HepG2 (cell line): ENCODE data around the gene PVALB. TPM values are rescaled to one million over a fixed set of nuclear protein-coding genes. Genes with fewer than 3 reads are reported as not detected.

Experiments used
- ARID2 ChIP-seq: sonication (generic); formaldehyde crosslinking; IDR thresholded peaks from 2 replicates; pipeline ENCODE4 v1.8.1; 2022; ENCODE audit warnings: mild to moderate bottlenecking, missing genetic modification reagents, borderline replicate concordance
- DMAP1 ChIP-seq: IDR thresholded peaks from 2 replicates; pipeline ENCODE4 v1.6.1; 2016
- ETV5 ChIP-seq: IDR thresholded peaks from 2 replicates; pipeline ENCODE4 v1.6.1; 2018; ENCODE audit warnings: missing biosample characterization, missing genetic modification reagents, inconsistent platforms, borderline replicate concordance
- FOSL2 ChIP-seq: sonication (generic); formaldehyde crosslinking; IDR thresholded peaks from 2 replicates; pipeline ENCODE4 v1.4.0; 2020; ENCODE audit warnings: missing genetic modification reagents
- GABPB1 ChIP-seq: IDR thresholded peaks from 2 replicates; pipeline ENCODE4 v1.6.1; 2016; ENCODE audit warnings: mild to moderate bottlenecking, missing genetic modification reagents, moderate library complexity, missing compliant biosample characterization
- KDM2A ChIP-seq: sonication (generic); formaldehyde crosslinking; IDR thresholded peaks from 2 replicates; pipeline ENCODE4 v1.4.0; 2020; ENCODE audit warnings: low read depth, missing genetic modification reagents, borderline replicate concordance
- MTF1 ChIP-seq: sonication (generic); formaldehyde crosslinking; IDR thresholded peaks from 2 replicates; pipeline ENCODE4 v1.5.0; 2020; ENCODE audit warnings: missing genetic modification reagents
- NKX3-1 ChIP-seq: sonication (generic); formaldehyde crosslinking; IDR thresholded peaks from 2 replicates; pipeline ENCODE4 v1.5.0; 2020; ENCODE audit warnings: missing genetic modification reagents
- RFX3 ChIP-seq: IDR thresholded peaks from 2 replicates; pipeline ENCODE4 v1.6.1; 2016; ENCODE audit warnings: missing biosample characterization, missing genetic modification reagents
- SMC3 ChIP-seq: IDR thresholded peaks from 2 replicates; pipeline ENCODE4 v1.6.1; 2011; ENCODE audit warnings: low read length, improper control_type of control experiment
- TEAD3 ChIP-seq: optimal IDR thresholded peaks from 2 replicates; pipeline ENCODE3; 2016; ENCODE audit warnings: borderline replicate concordance
- TP53 ChIP-seq: sonication (generic); formaldehyde crosslinking; conservative IDR thresholded peaks from 2 replicates; pipeline ENCODE4 v1.4.0; 2020; ENCODE audit warnings: missing genetic modification reagents
- ZFP36 ChIP-seq: fragments of 150-350 bp; IDR thresholded peaks from 2 replicates; pipeline ENCODE4 v1.6.1; 2018; ENCODE audit warnings: borderline replicate concordance, low read length, low read depth; ENCODE audit not compliant: partially characterized antibody
- ZFX ChIP-seq: sonication (generic); formaldehyde crosslinking; IDR thresholded peaks from 2 replicates; pipeline ENCODE4 v1.4.0; 2020; ENCODE audit warnings: mild to moderate bottlenecking, low read depth, missing genetic modification reagents, moderate library complexity
- ZFY ChIP-seq: sonication (generic); formaldehyde crosslinking; IDR thresholded peaks from 2 replicates; pipeline ENCODE4 v1.4.0; 2020; ENCODE audit warnings: missing genetic modification reagents
- ZNF607 ChIP-seq: sonication (generic); formaldehyde crosslinking; IDR thresholded peaks from 2 replicates; pipeline ENCODE4 v1.5.1; 2020; ENCODE audit warnings: missing genetic modification reagents, mild to moderate bottlenecking, borderline replicate concordance
- ZNF614 ChIP-seq: IDR thresholded peaks from 2 replicates; pipeline ENCODE4 v1.6.1; 2018; ENCODE audit warnings: missing biosample characterization, missing genetic modification reagents, inconsistent platforms, borderline replicate concordance
- ZNF772 ChIP-seq: sonication (generic); formaldehyde crosslinking; IDR thresholded peaks from 2 replicates; pipeline ENCODE4 v1.5.0; 2020; ENCODE audit warnings: mild to moderate bottlenecking, missing genetic modification reagents
- polyA plus RNA-seq, 8 experiments: library from polyadenylated mRNA; depleted of rRNA in 3 of 8; stranded (reverse) in 7 of 8; unstranded in 1 of 8; fragments of >200 nt; fragmentation: Illumina TruSeq in 4 of 8; extraction: Trizol in 4 of 8; gene quantifications; 2 replicates each; pipeline versions ENCODE4 v1.2.1 to v1.2.3, GENCODE V29; 2011 to 2016; ENCODE audit warnings: low read depth in 4 of 8, missing spikeins in 1 of 8, mixed read lengths in 1 of 8; ENCODE audit not compliant: insufficient read depth in 1 of 8
- total RNA-seq, 5 experiments: library from RNA; depleted of rRNA; stranded (reverse); fragments of >200 nt; fragmentation: Illumina TruSeq; extraction: Trizol; gene quantifications; 2 replicates each; pipeline ENCODE4 v1.2.3, GENCODE V29; 2016; ENCODE audit warnings: low read depth in 1 of 5
- TF ChIP-seq, protein P1 (sequence below): sonication (generic); formaldehyde crosslinking; IDR thresholded peaks from 2 replicates; pipeline ENCODE4 v1.5.0; 2020; ENCODE audit warnings: mild to moderate bottlenecking, missing genetic modification reagents, moderate library complexity
- TF ChIP-seq, protein P2 (sequence below): sonication (generic); formaldehyde crosslinking; IDR thresholded peaks from 2 replicates; pipeline ENCODE4 v1.4.0; 2020; ENCODE audit warnings: missing genetic modification reagents

PVALB gene
- total and polyA plus RNA-seq, 2 of the 13 experiments (the other 11 are each of a cell fraction or from before 2014, with no cell fraction given) = not detected

DNA sequence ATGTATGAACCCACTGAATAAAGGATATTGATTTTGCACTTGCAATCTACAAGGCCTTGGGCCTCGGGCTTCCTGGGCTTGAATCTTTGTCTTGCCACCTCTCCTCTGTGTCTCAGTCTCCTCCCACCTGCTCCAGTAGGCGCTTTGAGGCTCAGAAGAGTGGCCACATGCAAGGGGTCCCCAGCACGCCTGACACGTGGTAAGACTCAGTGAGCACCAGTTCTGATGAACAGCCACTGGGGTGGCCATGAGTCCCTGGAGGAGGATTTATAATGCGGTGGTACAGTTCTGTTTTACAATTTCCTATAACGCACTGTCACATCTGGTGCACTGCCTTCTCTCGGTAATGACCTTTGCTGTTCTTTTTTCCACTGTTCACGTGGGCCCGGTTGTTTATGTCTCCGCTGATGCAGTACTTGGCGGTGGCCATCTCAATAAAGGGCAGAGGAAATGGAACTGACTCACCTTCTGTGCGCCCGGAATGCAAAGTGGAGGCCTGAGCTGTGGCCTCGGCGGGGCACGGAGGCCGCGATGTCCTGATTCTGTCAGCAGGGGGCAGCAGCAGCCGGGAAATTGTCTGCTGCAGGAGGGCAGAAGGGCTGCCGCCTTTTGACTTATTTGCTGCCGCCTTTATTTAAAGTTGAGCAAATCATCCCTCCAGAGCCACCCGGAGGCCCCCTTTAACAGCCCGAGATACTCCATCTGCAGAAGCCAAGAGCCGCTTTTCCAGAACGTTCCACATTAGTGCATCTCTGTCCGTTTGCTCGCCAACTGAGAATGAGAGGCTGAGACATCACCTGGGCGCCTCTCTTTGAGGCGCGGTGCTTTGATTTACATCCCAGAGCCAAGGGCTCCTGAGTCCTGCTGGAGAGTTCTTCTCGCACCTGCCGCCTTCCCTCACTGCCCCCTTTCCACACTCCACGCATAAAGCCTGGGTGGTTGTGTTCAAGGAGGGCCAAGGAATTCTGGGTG lies 34.9 kb downstream of the PVALB start (continued):
- TF ChIP-seq KDM2A (CRISPR knock-in tag) (peak; percentile 46; the same call in 1 of the 2 replicates), ETV5 (CRISPR knock-in tag) (0 out of 2 replicates have a peak, but pooled peaks have one; percentile 8), GABPB1 (CRISPR knock-in tag) (peak; percentile 31; the same call in 1 of the 2 replicates), ZNF614 (CRISPR knock-in tag) (no peak), ZFX (peak; percentile 18; the same call in 1 of the 2 replicates), ZFP36 (no peak), ARID2 (CRISPR knock-in tag) (no peak), NKX3-1 (no peak), RFX3 (no peak), MTF1 (no peak), DMAP1 (CRISPR knock-in tag) (no peak), TEAD3 (CRISPR knock-in tag) (peak; percentile 88), SMC3 (no peak), ZFY (CRISPR knock-in tag) (no peak), ZNF607 (CRISPR knock-in tag) (no peak), FOSL2 (peak; percentile 48; the same call in 1 of the 2 replicates), TP53 (no peak), ZNF772 (CRISPR knock-in tag) (no peak)
- TF ChIP-seq, protein P1, sequence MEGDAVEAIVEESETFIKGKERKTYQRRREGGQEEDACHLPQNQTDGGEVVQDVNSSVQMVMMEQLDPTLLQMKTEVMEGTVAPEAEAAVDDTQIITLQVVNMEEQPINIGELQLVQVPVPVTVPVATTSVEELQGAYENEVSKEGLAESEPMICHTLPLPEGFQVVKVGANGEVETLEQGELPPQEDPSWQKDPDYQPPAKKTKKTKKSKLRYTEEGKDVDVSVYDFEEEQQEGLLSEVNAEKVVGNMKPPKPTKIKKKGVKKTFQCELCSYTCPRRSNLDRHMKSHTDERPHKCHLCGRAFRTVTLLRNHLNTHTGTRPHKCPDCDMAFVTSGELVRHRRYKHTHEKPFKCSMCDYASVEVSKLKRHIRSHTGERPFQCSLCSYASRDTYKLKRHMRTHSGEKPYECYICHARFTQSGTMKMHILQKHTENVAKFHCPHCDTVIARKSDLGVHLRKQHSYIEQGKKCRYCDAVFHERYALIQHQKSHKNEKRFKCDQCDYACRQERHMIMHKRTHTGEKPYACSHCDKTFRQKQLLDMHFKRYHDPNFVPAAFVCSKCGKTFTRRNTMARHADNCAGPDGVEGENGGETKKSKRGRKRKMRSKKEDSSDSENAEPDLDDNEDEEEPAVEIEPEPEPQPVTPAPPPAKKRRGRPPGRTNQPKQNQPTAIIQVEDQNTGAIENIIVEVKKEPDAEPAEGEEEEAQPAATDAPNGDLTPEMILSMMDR (CRISPR knock-in tag) = peak; percentile 87
- TF ChIP-seq, protein P2, sequence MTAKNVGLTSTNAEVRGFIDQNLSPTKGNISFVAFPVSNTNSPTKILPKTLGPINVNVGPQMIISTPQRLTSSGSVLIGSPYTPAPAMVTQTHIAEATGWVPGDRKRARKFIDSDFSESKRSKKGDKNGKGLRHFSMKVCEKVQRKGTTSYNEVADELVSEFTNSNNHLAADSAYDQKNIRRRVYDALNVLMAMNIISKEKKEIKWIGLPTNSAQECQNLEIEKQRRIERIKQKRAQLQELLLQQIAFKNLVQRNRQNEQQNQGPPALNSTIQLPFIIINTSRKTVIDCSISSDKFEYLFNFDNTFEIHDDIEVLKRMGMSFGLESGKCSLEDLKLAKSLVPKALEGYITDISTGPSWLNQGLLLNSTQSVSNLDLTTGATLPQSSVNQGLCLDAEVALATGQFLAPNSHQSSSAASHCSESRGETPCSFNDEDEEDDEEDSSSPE (CRISPR knock-in tag) = no peak
- TF ChIP-seq, all 625 proteins: peak for 15
